GM12878 (cell line): Measurements from ENCODE around the gene PHF21B. TPM values are rescaled to one million over a fixed set of nuclear protein-coding genes. Genes with fewer than 3 reads are reported as not detected.

ENCODE experiments used
- ATAC-seq: fragments of 200-7000 bp; cut with Tn5 transposase; 3 replicates; pipeline ENCODE4 v1.9.1; 2020; ENCODE audit warnings: mild to moderate bottlenecking, moderate library complexity
- BruUV-seq: library from RNA; stranded (reverse); fragments of 400-500 nt; replicated peaks from 2 replicates; lab custom pipeline; 2021; lab: Mats Ljungman, UMichigan
- CTCF ChIA-PET: fragments of 300-600 bp; sonication (Branson Sonifier 250); formaldehyde crosslinking; extraction: SDS; loops from one replicate; lab custom pipeline; 2021; ENCODE audit warnings: inconsistent platforms; lab: Yijun Ruan, JAX
- POLR2A ChIA-PET: fragments of 350-600 bp; formaldehyde crosslinking; extraction: SDS; loops from one replicate; lab custom pipeline; 2021; ENCODE audit warnings: inconsistent platforms; lab: Charles Lee
- RAD21 ChIA-PET: fragments of 300-600 bp; sonication (Branson Sonifier 250); formaldehyde crosslinking; loops from one replicate; lab custom pipeline; 2023; ENCODE audit warnings: antibody characterized with exemption; ENCODE audit not compliant: unreplicated experiment; lab: Charles Lee
- SMC1A ChIA-PET: fragments of 300-600 bp; sonication (Branson Sonifier 250); formaldehyde crosslinking; loops from one replicate; lab custom pipeline; 2023; ENCODE audit not compliant: unreplicated experiment, uncharacterized antibody; lab: Charles Lee
- DNase-seq: peaks from one replicate; pipeline ENCODE4 v3.0.0-alpha.2; 2011; ENCODE audit warnings: low read depth, low spot score
- FAIRE-seq: peaks from 3 replicates; lab custom pipeline; 2011; peaks lifted over from hg19 to GRCh38; lab: Jason Lieb, UNC
- H2AFZ ChIP-seq: 2 replicates; pipeline ENCODE4 v1.6.0; 2011; ENCODE audit warnings: low read depth, low read length, control low read depth; ENCODE audit not compliant: control insufficient read depth
- H3K27ac ChIP-seq: 2 replicates; pipeline ENCODE4 v1.5.1; 2011; ENCODE audit warnings: control low read depth; ENCODE audit not compliant: control insufficient read depth, insufficient read depth
- H3K27me3 ChIP-seq, 2 experiments: replicated peaks in 1 of 2; 2 replicates each; pipeline versions ENCODE4 v1.6.0 to v1.6.1; 2011; ENCODE audit warnings: low read length in 1 of 2; ENCODE audit not compliant: control insufficient read depth in 2 of 2, insufficient read depth in 2 of 2
- H3K36me3 ChIP-seq, 2 experiments: 2 replicates each; pipeline ENCODE4 v1.5.1; 2011; ENCODE audit warnings: low read length in 1 of 2; ENCODE audit not compliant: control insufficient read depth in 2 of 2, insufficient read depth in 2 of 2
- H3K4me1 ChIP-seq: 2 replicates; pipeline ENCODE4 v1.6.1; 2011; ENCODE audit warnings: mild to moderate bottlenecking, low read length, moderate library complexity, mixed read lengths; ENCODE audit not compliant: control insufficient read depth, insufficient read depth
- H3K4me2 ChIP-seq: 2 replicates; pipeline ENCODE4 v1.6.0; 2011; ENCODE audit warnings: control low read depth; ENCODE audit not compliant: control insufficient read depth, insufficient read depth
- H3K4me3 ChIP-seq: fragments of 200-600 bp; sonication (generic); 2 replicates; pipeline ENCODE4 v1.5.1; 2016
- H3K79me2 ChIP-seq: 2 replicates; pipeline ENCODE4 v1.6.0; 2011; ENCODE audit warnings: low read length; ENCODE audit not compliant: control insufficient read depth, insufficient read depth
- H3K9ac ChIP-seq: 2 replicates; pipeline ENCODE4 v1.8.0; 2011; ENCODE audit warnings: low read length, control low read depth, mixed read lengths; ENCODE audit not compliant: control insufficient read depth, insufficient read depth
- H3K9me3 ChIP-seq: replicated peaks from 3 replicates; pipeline ENCODE4 v1.5.1; 2011; ENCODE audit warnings: mild to moderate bottlenecking, low read length; ENCODE audit not compliant: control insufficient read depth, insufficient read depth
- H4K20me1 ChIP-seq: 2 replicates; pipeline ENCODE4 v1.6.0; 2011; ENCODE audit not compliant: control insufficient read depth, insufficient read depth
- HDAC2 ChIP-seq: fragments of 200-600 bp; sonication (generic); IDR thresholded peaks from 2 replicates; pipeline ENCODE4 v1.6.1; 2017
- MAX ChIP-seq: IDR thresholded peaks from 2 replicates; pipeline ENCODE4 v1.6.1; 2012; ENCODE audit warnings: low read depth, low read length, improper control_type of control experiment
- MEF2A ChIP-seq: IDR thresholded peaks from 2 replicates; pipeline ENCODE4 v1.6.1; 2011; ENCODE audit warnings: low read depth, mild to moderate bottlenecking, low read length, moderate library complexity; ENCODE audit not compliant: insufficient read depth
- MEF2B ChIP-seq: fragments of 450-650 bp; IDR thresholded peaks from 2 replicates; pipeline ENCODE4 v1.6.1; 2018; ENCODE audit warnings: mild to moderate bottlenecking, moderate library complexity; ENCODE audit not compliant: partially characterized antibody, poor library complexity, severe bottlenecking
- MYC ChIP-seq: IDR thresholded peaks from 2 replicates; pipeline ENCODE4 v1.6.1; 2011; ENCODE audit warnings: mild to moderate bottlenecking, low read length, moderate library complexity, inconsistent platforms; ENCODE audit not compliant: insufficient read depth, insufficient replicate concordance, insufficient read length, severe bottlenecking
- NRF1 ChIP-seq: conservative IDR thresholded peaks from 2 replicates; pipeline ENCODE4 v1.6.1; 2011; ENCODE audit warnings: mild to moderate bottlenecking, low read depth, low read length, improper control_type of control experiment
- PBX3 ChIP-seq: IDR thresholded peaks from 2 replicates; pipeline ENCODE4 v1.6.1; 2011; ENCODE audit warnings: mild to moderate bottlenecking, low read depth, low read length, moderate library complexity; ENCODE audit not compliant: insufficient replicate concordance
- POLR2AphosphoS5 ChIP-seq: IDR thresholded peaks from 2 replicates; pipeline ENCODE4 v1.6.1; 2011; ENCODE audit warnings: mild to moderate bottlenecking, low read length, inconsistent platforms
- RAD21 ChIP-seq: IDR thresholded peaks from 2 replicates; pipeline ENCODE4 v1.6.1; 2011; ENCODE audit warnings: mild to moderate bottlenecking, low read depth, low read length, moderate library complexity; ENCODE audit not compliant: insufficient read depth
- RUNX3 ChIP-seq: IDR thresholded peaks from 2 replicates; pipeline ENCODE4 v1.6.1; 2012; ENCODE audit warnings: low read length, inconsistent platforms
- ZBED1 ChIP-seq: IDR thresholded peaks from 2 replicates; pipeline ENCODE4 v1.6.1; 2016; ENCODE audit warnings: borderline replicate concordance
- ZNF217 ChIP-seq: fragments of 450-650 bp; IDR thresholded peaks from 2 replicates; pipeline ENCODE4 v1.6.1; 2017; ENCODE audit warnings: antibody characterized with exemption, mild to moderate bottlenecking
- WGBS: methylation state at CpG from one replicate; pipeline ENCODE4 v1.1.6; 2016; ENCODE audit warnings: low lambda C conversion rate; ENCODE audit not compliant: insufficient replicate concordance, insufficient coverage; ENCODE audit errors: missing lambda C conversion rate; 5-methylcytosine and 5-hydroxymethylcytosine counted together
- in situ Hi-C: fragments of 300-500 bp; cut with MboI; formaldehyde crosslinking; loops from 9 replicates; pipeline ENCODE4 v1.14.3; 2018; ENCODE audit warnings: mixed read lengths
- intact Hi-C: fragments of 100-400 bp; cut with micrococcal nuclease; formaldehyde crosslinking; loops from one replicate; pipeline ENCODE4 v1.14.2; 2022; ENCODE audit not compliant: unreplicated experiment
- polyA plus RNA-seq, 11 experiments: library from polyadenylated mRNA; depleted of rRNA in 4 of 11; unstranded in 6 of 11; stranded (reverse) in 5 of 11; fragments of >200 nt; fragmentation: Nextera tagmentation in 4 of 11; fragmentation: Illumina TruSeq in 1 of 11; extraction: Ambion mirVana in 4 of 11; extraction: Trizol in 1 of 11; gene quantifications; 1 replicate in 1 of 11; 2 replicates in 10 of 11; pipeline versions ENCODE4 v1.2.1 to v1.2.3, GENCODE V29; 2011 to 2016; ENCODE audit warnings: inconsistent platforms in 2 of 11, missing spikeins in 2 of 11, low read depth in 1 of 11
- total RNA-seq, 4 experiments: library from RNA; depleted of rRNA in 3 of 4; stranded (reverse); fragments of >200 nt in 3 of 4; fragmentation: Illumina TruSeq in 1 of 4; extraction: Trizol in 1 of 4; gene quantifications; 2 replicates each; pipeline versions ENCODE4 v1.2.1 to v1.2.3, GENCODE V29; 2013 to 2021
- TF ChIP-seq, protein P1 (sequence below): fragments of 450-650 bp; IDR thresholded peaks from 2 replicates; pipeline ENCODE4 v1.6.1; 2017; ENCODE audit warnings: mild to moderate bottlenecking
- TF ChIP-seq, protein P2 (sequence below): fragments of 450-650 bp; conservative IDR thresholded peaks from 2 replicates; pipeline ENCODE4 v1.6.1; 2017; ENCODE audit warnings: mild to moderate bottlenecking, moderate library complexity
- TF ChIP-seq, protein P3 (sequence below): IDR thresholded peaks from 2 replicates; pipeline ENCODE4 v1.6.1; 2011; ENCODE audit warnings: borderline replicate concordance, low read depth, mild to moderate bottlenecking, moderate library complexity, low read length; ENCODE audit not compliant: insufficient read depth, poor library complexity, severe bottlenecking

PHF21B gene
- total and polyA plus RNA-seq, 10 of the 15 experiments (the other 5 are each of a cell fraction or from before 2014, with no cell fraction given) = 0.03 to 0.35 TPM; not detected in 8

- TF ChIP-seq, protein P1, sequence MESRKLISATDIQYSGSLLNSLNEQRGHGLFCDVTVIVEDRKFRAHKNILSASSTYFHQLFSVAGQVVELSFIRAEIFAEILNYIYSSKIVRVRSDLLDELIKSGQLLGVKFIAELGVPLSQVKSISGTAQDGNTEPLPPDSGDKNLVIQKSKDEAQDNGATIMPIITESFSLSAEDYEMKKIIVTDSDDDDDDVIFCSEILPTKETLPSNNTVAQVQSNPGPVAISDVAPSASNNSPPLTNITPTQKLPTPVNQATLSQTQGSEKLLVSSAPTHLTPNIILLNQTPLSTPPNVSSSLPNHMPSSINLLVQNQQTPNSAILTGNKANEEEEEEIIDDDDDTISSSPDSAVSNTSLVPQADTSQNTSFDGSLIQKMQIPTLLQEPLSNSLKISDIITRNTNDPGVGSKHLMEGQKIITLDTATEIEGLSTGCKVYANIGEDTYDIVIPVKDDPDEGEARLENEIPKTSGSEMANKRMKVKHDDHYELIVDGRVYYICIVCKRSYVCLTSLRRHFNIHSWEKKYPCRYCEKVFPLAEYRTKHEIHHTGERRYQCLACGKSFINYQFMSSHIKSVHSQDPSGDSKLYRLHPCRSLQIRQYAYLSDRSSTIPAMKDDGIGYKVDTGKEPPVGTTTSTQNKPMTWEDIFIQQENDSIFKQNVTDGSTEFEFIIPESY = no peak
- TF ChIP-seq MEF2A (no peak), POLR2AphosphoS5 (no peak), MAX (no peak)
- TF ChIP-seq, protein P2, sequence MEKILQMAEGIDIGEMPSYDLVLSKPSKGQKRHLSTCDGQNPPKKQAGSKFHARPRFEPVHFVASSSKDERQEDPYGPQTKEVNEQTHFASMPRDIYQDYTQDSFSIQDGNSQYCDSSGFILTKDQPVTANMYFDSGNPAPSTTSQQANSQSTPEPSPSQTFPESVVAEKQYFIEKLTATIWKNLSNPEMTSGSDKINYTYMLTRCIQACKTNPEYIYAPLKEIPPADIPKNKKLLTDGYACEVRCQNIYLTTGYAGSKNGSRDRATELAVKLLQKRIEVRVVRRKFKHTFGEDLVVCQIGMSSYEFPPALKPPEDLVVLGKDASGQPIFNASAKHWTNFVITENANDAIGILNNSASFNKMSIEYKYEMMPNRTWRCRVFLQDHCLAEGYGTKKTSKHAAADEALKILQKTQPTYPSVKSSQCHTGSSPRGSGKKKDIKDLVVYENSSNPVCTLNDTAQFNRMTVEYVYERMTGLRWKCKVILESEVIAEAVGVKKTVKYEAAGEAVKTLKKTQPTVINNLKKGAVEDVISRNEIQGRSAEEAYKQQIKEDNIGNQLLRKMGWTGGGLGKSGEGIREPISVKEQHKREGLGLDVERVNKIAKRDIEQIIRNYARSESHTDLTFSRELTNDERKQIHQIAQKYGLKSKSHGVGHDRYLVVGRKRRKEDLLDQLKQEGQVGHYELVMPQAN = no peak
- TF ChIP-seq, all 136 proteins: peak for 0
Measured at GRCh38 chr22:44994399-44995104, 15.3 kb downstream of the PHF21B start (continued).

- ATAC-seq = no peak
- in situ Hi-C loops = no loop called here
- Histone ChIP-seq H3K9me3 (no peaks in the 10 kb centered on the region), H4K20me1 (no peaks in the 10 kb centered on the region), H3K9ac (no peak overlapping the region), H3K4me3 (no peak overlapping the region), H3K79me2 (no peaks in the 10 kb centered on the region), H3K4me1 (no peaks in the 10 kb centered on the region), H3K4me2 (no peak overlapping the region), H2AFZ (no peak overlapping the region), H3K27me3 (no peaks in the 10 kb centered on the region; a peak in 3 of 4 replicates), H3K36me3 (no peaks in the 10 kb centered on the region), H3K27ac (no peak overlapping the region)
- ChIA-PET SMC1A (interaction anchor here (1.0 kb wide), 1 partner anchor 59 kb away, joined by 3 read pairs; no protein-coding TSS in a partner anchor), POLR2A (no interaction called here), RAD21 (no interaction called here), CTCF (no interaction called here)
- TF ChIP-seq MEF2B (no peak), RAD21 (no peak), ZBED1 (no peak), PBX3 (no peak), NRF1 (no peak), HDAC2 (no peak), RUNX3 (no peak), ZNF217 (no peak), MYC (no peak)
- TF ChIP-seq, protein P3, sequence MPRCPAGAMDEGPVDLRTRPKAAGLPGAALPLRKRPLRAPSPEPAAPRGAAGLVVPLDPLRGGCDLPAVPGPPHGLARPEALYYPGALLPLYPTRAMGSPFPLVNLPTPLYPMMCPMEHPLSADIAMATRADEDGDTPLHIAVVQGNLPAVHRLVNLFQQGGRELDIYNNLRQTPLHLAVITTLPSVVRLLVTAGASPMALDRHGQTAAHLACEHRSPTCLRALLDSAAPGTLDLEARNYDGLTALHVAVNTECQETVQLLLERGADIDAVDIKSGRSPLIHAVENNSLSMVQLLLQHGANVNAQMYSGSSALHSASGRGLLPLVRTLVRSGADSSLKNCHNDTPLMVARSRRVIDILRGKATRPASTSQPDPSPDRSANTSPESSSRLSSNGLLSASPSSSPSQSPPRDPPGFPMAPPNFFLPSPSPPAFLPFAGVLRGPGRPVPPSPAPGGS = no peak
- intact Hi-C loops = no loop called here
- DNase-seq = no peak
- 28% methylated on average over 13 of the region's 13 CpGs for WGBS
- no TSS peak for BruUV-seq
- no peak for FAIRE-seq
Measured at GRCh38 chr22:44992166-44992565, 17.6 kb downstream of the PHF21B start.
